ENCODE data around the gene CSRP2. TPM values are rescaled to one million over a fixed set of nuclear protein-coding genes. Genes with fewer than 3 reads are reported as not detected.

CSRP2 gene
- total RNA-seq, 1 experiment from 2014 or later: 7.8 TPM

GRCh38 chr12:76908303-76909017 is 29.6 kb upstream of the CSRP2 start:
- no peaks in the 10 kb centered on the region for H3K4me1 ChIP-seq (ENCODE audit: control insufficient read depth, insufficient read depth, low read length)
- no peak overlapping the region for H3K4me3 ChIP-seq (ENCODE audit: low read depth in 2 of 2, low read length in 2 of 2)
- DNase-seq (ENCODE audit: low read depth, low spot score) (no peak), ATAC-seq (no peak)
- CTCF ChIA-PET: no interaction called here
- H3K27ac ChIP-seq (ENCODE audit: low read length): no peak overlapping the region
- BruUV-seq (replicated peaks): no TSS peak
- peaks cover 10% of the 10 kb centered on the region for H3K27me3 ChIP-seq (ENCODE audit: control insufficient read depth, insufficient read depth, low read length)
- no peak for TF ChIP-seq SIN3A (IDR thresholded peaks at IDR 0.05; ENCODE audit: borderline replicate concordance, insufficient read depth, low read depth, low read length)
- TF ChIP-seq POLR2AphosphoS5 (IDR thresholded peaks at IDR 0.05; ENCODE audit: low read depth, low read length): no peak
- no peak for TF ChIP-seq REST (IDR thresholded peaks at IDR 0.05; ENCODE audit: insufficient read depth in 1 of 2, low read depth in 2 of 2, low read length in 1 of 2)
- TF ChIP-seq TCF7L2 (IDR thresholded peaks at IDR 0.05; ENCODE audit: low read depth, low read length): no peak
- no peak for TF ChIP-seq CTCF (IDR thresholded peaks at IDR 0.05)
- H3K36me3 ChIP-seq (ENCODE audit: control insufficient read depth, insufficient read depth, low read length): no peaks in the 10 kb centered on the region
- in situ Hi-C loops (cut with HindIII; ENCODE audit: low pct_unique_long_range_greater_than_20kb, low sequenced_read_pairs): no loop called here
- intact Hi-C loops (cut with micrococcal nuclease; ENCODE audit: unreplicated experiment): no loop called here
- POLR2A ChIA-PET: no interaction called here
- H3K9me3 ChIP-seq (ENCODE audit: control insufficient read depth, insufficient read depth, low read depth, low read length): no peaks in the 10 kb centered on the region

GRCh38 chr12:76901628-76902380 is 23.0 kb upstream of the CSRP2 start:
- no peak for TF ChIP-seq POLR2AphosphoS5 (IDR thresholded peaks at IDR 0.05; ENCODE audit: low read depth, low read length)
- TF ChIP-seq SIN3A (IDR thresholded peaks at IDR 0.05; ENCODE audit: borderline replicate concordance, insufficient read depth, low read depth, low read length): no peak
- TF ChIP-seq CTCF (IDR thresholded peaks at IDR 0.05): no peak
- TF ChIP-seq REST (IDR thresholded peaks at IDR 0.05; ENCODE audit: insufficient read depth in 1 of 2, low read depth in 2 of 2, low read length in 1 of 2): no peak
- no peak for TF ChIP-seq TCF7L2 (IDR thresholded peaks at IDR 0.05; ENCODE audit: low read depth, low read length)
- intact Hi-C loops (cut with micrococcal nuclease; ENCODE audit: unreplicated experiment) (no loop called here), in situ Hi-C loops (cut with HindIII; ENCODE audit: low pct_unique_long_range_greater_than_20kb, low sequenced_read_pairs) (no loop called here)
- POLR2A ChIA-PET: no interaction called here
- Histone ChIP-seq H3K4me3 (ENCODE audit: low read depth in 2 of 2, low read length in 2 of 2) (no peak overlapping the region), H3K27me3 (ENCODE audit: control insufficient read depth, insufficient read depth, low read length) (no peaks in the 10 kb centered on the region), H3K27ac (ENCODE audit: low read length) (no peak overlapping the region), H3K4me1 (ENCODE audit: control insufficient read depth, insufficient read depth, low read length) (no peaks in the 10 kb centered on the region), H3K9me3 (ENCODE audit: control insufficient read depth, insufficient read depth, low read depth, low read length) (no peaks in the 10 kb centered on the region), H3K36me3 (ENCODE audit: control insufficient read depth, insufficient read depth, low read length) (no peaks in the 10 kb centered on the region)
- no TSS peak for BruUV-seq (replicated peaks)
- ATAC-seq (no peak), DNase-seq (ENCODE audit: low read depth, low spot score) (no peak)
- CTCF ChIA-PET: no interaction called here

All from Panc1 (cell line).